Tibial nerve (tissue), 4 donors: ENCODE results near the gene MT4. TPM values are rescaled to one million over a fixed set of nuclear protein-coding genes. Genes with fewer than 3 reads are reported as not detected.

Experiments used
- DNase-seq, 2 donors: peaks; one replicate each; pipeline ENCODE4 v3.0.0-alpha.2; 2019; ENCODE audit warnings: low spot score in 2 of 2
- H3K27ac ChIP-seq, 4 donors: fragments of 200-600 bp; sonication (generic) in 3 of 4; one replicate each; pipeline ENCODE4 v1.5.1; 2017 to 2019; ENCODE audit warnings: mild to moderate bottlenecking in 1 of 4
- H3K27me3 ChIP-seq, 2 donors: fragments of 200-600 bp; sonication (generic) in 1 of 2; one replicate each; pipeline versions ENCODE4 v1.5.1 to v1.6.0; 2017 to 2019
- H3K36me3 ChIP-seq, 3 donors: fragments of 200-600 bp; sonication (generic); one replicate each; pipeline ENCODE4 v1.5.1; 2018 to 2019
- H3K4me1 ChIP-seq, 4 donors: fragments of 200-600 bp; sonication (generic) in 3 of 4; one replicate each; pipeline ENCODE4 v1.5.1; 2017 to 2019
- H3K4me3 ChIP-seq, 4 donors: fragments of 200-600 bp; sonication (generic) in 3 of 4; one replicate each; pipeline ENCODE4 v1.5.1; 2017 to 2019; ENCODE audit warnings: mild to moderate bottlenecking in 1 of 4, moderate library complexity in 1 of 4
- H3K9me3 ChIP-seq, 4 donors: fragments of 200-600 bp; sonication (generic) in 3 of 4; one replicate each; pipeline ENCODE4 v1.5.1; 2017 to 2019
- CTCF ChIP-seq, 5 experiments: fragments of 200-600 bp in 3 of 5; fragments of 450-650 bp in 2 of 5; sonication (generic) in 3 of 5; IDR thresholded peaks; one replicate each; pipeline ENCODE4 v1.5.1; 2016 to 2019; ENCODE audit warnings: antibody characterized with exemption in 5 of 5, mild to moderate bottlenecking in 3 of 5, moderate library complexity in 2 of 5
- EP300 ChIP-seq, 2 donors: sonication (generic); formaldehyde crosslinking; IDR thresholded peaks; one replicate each; pipeline ENCODE4 v1.6.1; 2017; ENCODE audit warnings: antibody characterized with exemption in 2 of 2, mild to moderate bottlenecking in 1 of 2
- POLR2A ChIP-seq, 2 donors: fragments of 450-650 bp; IDR thresholded peaks; one replicate each; pipeline ENCODE4 v1.6.1; 2017; ENCODE audit warnings: antibody characterized with exemption in 2 of 2, mild to moderate bottlenecking in 2 of 2, moderate library complexity in 2 of 2
- WGBS, 2 donors: methylation state at CpG; one replicate each; pipeline ENCODE4 v1.1.5; 2018; 5-methylcytosine and 5-hydroxymethylcytosine counted together
- total RNA-seq, 4 donors: library from RNA; depleted of rRNA; stranded (reverse); fragments of >200 nt; gene quantifications; one replicate each; pipeline ENCODE4 v1.1.0, GENCODE V29; 2016

The MT4 gene
- total RNA-seq, 4 donors from 2014 or later: not detected

- TF ChIP-seq CTCF (IDR thresholded peaks at IDR 0.05) (no peak), EP300 (IDR thresholded peaks at IDR 0.05) (no peak), POLR2A (IDR thresholded peaks at IDR 0.05) (no peak)
- H3K27me3 ChIP-seq: no peaks in the 10 kb centered on the region
- H3K36me3 ChIP-seq: no peaks in the 10 kb centered on the region
- H3K9me3 ChIP-seq: no peaks in the 10 kb centered on the region
- no peaks in the 10 kb centered on the region for H3K4me1 ChIP-seq
- H3K27ac ChIP-seq: no peak overlapping the region
- H3K4me3 ChIP-seq: no peak overlapping the region
- 94 to 97% methylated on average over 4 of the region's 4 CpGs for WGBS, 2 donors
- DNase-seq: no peak
Observed at GRCh38 chr16:56559109-56559508, 5.8 kb upstream of the MT4 start.

- 26 to 46% methylated on average over 1 of the region's 1 CpG for WGBS, 2 donors
- Histone ChIP-seq H3K9me3 (no peaks in the 10 kb centered on the region), H3K36me3 (no peaks in the 10 kb centered on the region), H3K27me3 (no peaks in the 10 kb centered on the region), H3K27ac (no peak overlapping the region), H3K4me3 (no peak overlapping the region), H3K4me1 (no peaks in the 10 kb centered on the region)
- no peak for DNase-seq
- TF ChIP-seq POLR2A (IDR thresholded peaks at IDR 0.05) (no peak), CTCF (IDR thresholded peaks at IDR 0.05) (no peak), EP300 (IDR thresholded peaks at IDR 0.05) (no peak)
Observed at GRCh38 chr16:56560447-56560846, 4.4 kb upstream of the MT4 start.

DNA sequence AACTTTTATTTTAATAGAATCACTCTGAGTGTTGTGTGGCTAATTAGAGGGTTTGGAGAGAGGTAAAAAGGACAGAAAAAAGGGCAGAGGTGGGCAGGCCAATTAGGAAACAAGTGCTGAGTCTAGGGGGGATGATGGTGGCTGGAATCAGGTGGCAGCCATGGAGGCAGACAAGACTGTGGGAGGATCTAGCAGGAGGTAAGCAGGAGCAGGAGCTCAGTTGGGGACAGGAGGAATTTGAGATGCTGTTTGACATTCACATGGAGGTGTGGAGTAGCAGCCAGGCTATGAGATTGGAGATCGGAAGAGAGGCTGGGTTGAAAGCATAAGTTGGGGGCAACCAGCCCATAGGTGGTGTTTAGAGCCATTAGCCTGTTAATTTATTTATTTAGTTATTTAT is 3.7 kb upstream of the MT4 start:
- no peaks in the 10 kb centered on the region for H3K9me3 ChIP-seq
- H3K27me3 ChIP-seq: no peaks in the 10 kb centered on the region
- no peak overlapping the region for H3K27ac ChIP-seq
- DNase-seq: no peak
- H3K36me3 ChIP-seq: no peaks in the 10 kb centered on the region
- H3K4me1 ChIP-seq: no peaks in the 10 kb centered on the region
- H3K4me3 ChIP-seq: no peak overlapping the region
- whole genome bisulfite sequencing, 2 donors: 69 to 85% methylated on average over 1 of the region's 1 CpG
- TF ChIP-seq CTCF (IDR thresholded peaks at IDR 0.05) (no peak), POLR2A (IDR thresholded peaks at IDR 0.05) (no peak), EP300 (IDR thresholded peaks at IDR 0.05) (no peak)

DNA sequence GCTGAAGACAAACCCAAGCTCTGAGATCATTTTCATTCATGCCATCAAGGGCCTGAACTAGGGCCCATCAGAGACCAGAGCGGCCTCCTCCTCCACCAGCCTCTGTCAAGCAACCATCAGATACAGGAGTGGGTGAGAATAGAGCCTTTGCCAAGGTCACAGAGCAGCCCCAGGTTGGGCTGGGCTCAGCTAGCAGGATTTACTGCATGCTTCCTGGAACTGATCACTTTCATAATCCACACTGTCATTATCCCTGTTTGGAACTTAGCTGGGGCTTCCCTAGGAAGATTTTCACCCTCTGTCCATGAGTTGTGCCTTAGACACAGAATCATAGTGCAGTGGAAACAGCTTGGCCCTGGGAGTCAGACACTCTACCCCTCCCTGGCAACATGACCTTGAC is 5.1 kb downstream of the MT4 start:
- Histone ChIP-seq H3K36me3 (no peaks in the 10 kb centered on the region), H3K9me3 (peaks cover 0 to 8% (median 0%) of the 10 kb centered on the region in 4 donors), H3K4me3 (no peak overlapping the region), H3K4me1 (no peaks in the 10 kb centered on the region), H3K27ac (no peak overlapping the region), H3K27me3 (no peaks in the 10 kb centered on the region)
- DNase-seq: no peak
- WGBS, 2 donors: 100% methylated on average over 1 of the region's 1 CpG
- TF ChIP-seq CTCF (IDR thresholded peaks at IDR 0.05) (no peak), EP300 (IDR thresholded peaks at IDR 0.05) (no peak), POLR2A (IDR thresholded peaks at IDR 0.05) (no peak)

DNA sequence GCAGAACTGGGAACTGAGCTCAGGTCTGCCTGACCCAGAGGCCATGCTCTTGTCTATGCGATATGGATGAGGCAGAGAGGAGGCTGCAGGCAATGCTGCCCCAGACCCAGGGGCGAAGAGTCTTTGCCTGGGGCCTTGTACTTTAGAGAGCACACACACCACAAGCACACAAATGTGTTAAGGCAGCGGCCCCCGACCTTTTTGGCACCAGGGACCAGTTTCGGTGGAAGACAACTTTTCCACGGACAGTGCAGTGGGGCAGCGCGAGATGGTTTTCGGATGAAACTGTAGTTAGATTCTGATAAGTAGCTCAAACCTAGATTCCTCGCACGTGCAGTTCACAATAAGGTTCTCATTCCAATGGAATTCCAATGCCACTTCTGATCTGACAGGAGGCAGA is 6.7 kb downstream of the MT4 start:
- H3K36me3 ChIP-seq: no peaks in the 10 kb centered on the region
- H3K9me3 ChIP-seq: peaks cover 0 to 8% (median 0%) of the 10 kb centered on the region in 4 donors
- no peak overlapping the region for H3K27ac ChIP-seq
- H3K4me1 ChIP-seq: no peaks in the 10 kb centered on the region
- TF ChIP-seq POLR2A (IDR thresholded peaks at IDR 0.05): no peak
- no peak for TF ChIP-seq EP300 (IDR thresholded peaks at IDR 0.05)
- TF ChIP-seq CTCF (IDR thresholded peaks at IDR 0.05): no peak
- WGBS, 2 donors: 86 to 89% methylated on average over 11 of the region's 11 CpGs
- DNase-seq: no peak
- H3K27me3 ChIP-seq: no peaks in the 10 kb centered on the region
- H3K4me3 ChIP-seq: no peak overlapping the region
